Endothelial cell of umbilical vein (primary cell): ENCODE results near the gene SELL. TPM values are rescaled to one million over a fixed set of nuclear protein-coding genes. Genes with fewer than 3 reads are reported as not detected.

Experiments used
- BruUV-seq: library from RNA; stranded (reverse); fragments of 400-500 nt; replicated peaks from 2 replicates; lab custom pipeline; 2021; lab: Mats Ljungman, UMichigan
- CTCF ChIA-PET: fragments of 300-600, 350-600 bp; sonication (Branson Sonifier 250); formaldehyde crosslinking; loops from one replicate; lab custom pipeline; 2021; ENCODE audit warnings: antibody characterized with exemption, inconsistent platforms; lab: Charles Lee
- POLR2A ChIA-PET: fragments of 300-600, 350-600 bp; sonication (Branson Sonifier 250); formaldehyde crosslinking; loops from one replicate; lab custom pipeline; 2021; ENCODE audit warnings: antibody characterized with exemption, inconsistent platforms; lab: Charles Lee
- DNase-seq: peaks from one replicate; pipeline ENCODE4 v3.0.0-alpha.2; 2011; ENCODE audit warnings: low read depth, low spot score
- FAIRE-seq: peaks from 2 replicates; lab custom pipeline; 2011; peaks lifted over from hg19 to GRCh38; lab: Jason Lieb, UNC
- H2AFZ ChIP-seq: 2 replicates; pipeline ENCODE4 v1.6.0; 2012; ENCODE audit warnings: low read depth, low read length, control low read depth, inconsistent platforms
- H3K27ac ChIP-seq: 2 replicates; pipeline ENCODE4 v1.5.1; 2011; ENCODE audit warnings: low read depth, mild to moderate bottlenecking, control low read depth, low read length, moderate library complexity; ENCODE audit not compliant: insufficient read depth
- H3K27me3 ChIP-seq, 2 experiments: 2 replicates each; pipeline versions ENCODE4 v1.6.0 to v1.6.1; 2011; ENCODE audit warnings: low read length in 2 of 2, mixed read lengths in 1 of 2; ENCODE audit not compliant: control insufficient read depth in 2 of 2, insufficient read depth in 2 of 2
- H3K36me3 ChIP-seq, 2 experiments: 2 replicates in 1 of 2; 3 replicates in 1 of 2; pipeline ENCODE4 v1.5.1; 2011; ENCODE audit warnings: low read length in 2 of 2, mild to moderate bottlenecking in 1 of 2, moderate library complexity in 1 of 2; ENCODE audit not compliant: control insufficient read depth in 2 of 2, insufficient read depth in 2 of 2; ENCODE audit errors: extremely low read depth in 1 of 2
- H3K4me1 ChIP-seq: 3 replicates; pipeline ENCODE4 v1.5.1; 2011; ENCODE audit warnings: mild to moderate bottlenecking, low read length; ENCODE audit not compliant: control insufficient read depth, insufficient read depth; ENCODE audit errors: extremely low read depth
- H3K4me2 ChIP-seq: 2 replicates; pipeline ENCODE4 v1.6.1; 2011; ENCODE audit warnings: low read length, control low read depth, mixed read lengths; ENCODE audit not compliant: insufficient read depth
- H3K4me3 ChIP-seq, 3 experiments: fragments of 200-600 bp in 1 of 3; sonication (generic), shearing (Covaris generic) in 1 of 3; replicated peaks in 1 of 3; 2 replicates each; pipeline ENCODE4 v1.5.1; 2011 to 2016; ENCODE audit warnings: control low read depth in 3 of 3, low read length in 3 of 3, mild to moderate bottlenecking in 2 of 3, inconsistent platforms in 1 of 3, low read depth in 1 of 3, moderate library complexity in 1 of 3; ENCODE audit not compliant: insufficient read depth in 1 of 3
- H3K79me2 ChIP-seq: 2 replicates; pipeline ENCODE4 v1.6.0; 2012; ENCODE audit warnings: low read length, inconsistent platforms; ENCODE audit not compliant: control insufficient read depth, insufficient read depth
- H3K9ac ChIP-seq: replicated peaks from 2 replicates; pipeline ENCODE3; 2011; ENCODE audit warnings: low read length, control low read depth; ENCODE audit not compliant: insufficient read depth; ENCODE audit errors: extremely low read depth
- H3K9me1 ChIP-seq: replicated peaks from 3 replicates; pipeline ENCODE4 v1.6.0; 2011; ENCODE audit warnings: mild to moderate bottlenecking, low read length; ENCODE audit not compliant: control insufficient read depth, insufficient read depth; ENCODE audit errors: extremely low read depth
- H3K9me3 ChIP-seq: replicated peaks from 2 replicates; pipeline ENCODE4 v1.5.1; 2012; ENCODE audit warnings: low read length, inconsistent platforms; ENCODE audit not compliant: control insufficient read depth, insufficient read depth
- H4K20me1 ChIP-seq: replicated peaks from 2 replicates; pipeline ENCODE3; 2011; ENCODE audit warnings: mild to moderate bottlenecking, low read length; ENCODE audit not compliant: control insufficient read depth, insufficient read depth; ENCODE audit errors: extremely low read depth
- CTCF ChIP-seq, 2 donors: IDR thresholded peaks; 1 replicate in 1 of 2; 2 replicates in 1 of 2; pipeline ENCODE4 v1.5.1; 2011; ENCODE audit warnings: low read length in 2 of 2, mild to moderate bottlenecking in 2 of 2, moderate library complexity in 2 of 2, control low read depth in 1 of 2, inconsistent platforms in 1 of 2, low read depth in 1 of 2; ENCODE audit not compliant: insufficient read depth in 1 of 2; ENCODE audit errors: extremely low read depth in 1 of 2
- EZH2 ChIP-seq: IDR thresholded peaks from 2 replicates; pipeline ENCODE4 v1.6.1; 2012; ENCODE audit warnings: borderline replicate concordance, low read depth, mild to moderate bottlenecking, moderate library complexity, low read length, inconsistent platforms; ENCODE audit not compliant: severe bottlenecking
- FOS ChIP-seq: IDR thresholded peaks from 2 replicates; pipeline ENCODE4 v1.6.1; 2011; ENCODE audit warnings: mild to moderate bottlenecking, low read length, moderate library complexity, borderline replicate concordance; ENCODE audit not compliant: insufficient read depth
- GATA2 ChIP-seq: IDR thresholded peaks from 2 replicates; pipeline ENCODE4 v1.7.0; 2011; ENCODE audit warnings: low read depth, mild to moderate bottlenecking, moderate library complexity, mixed read lengths, low read length; ENCODE audit not compliant: insufficient read length, insufficient read depth
- JUN ChIP-seq: IDR thresholded peaks from 2 replicates; pipeline ENCODE4 v1.6.1; 2011; ENCODE audit warnings: borderline replicate concordance, low read depth; ENCODE audit not compliant: insufficient read length, insufficient read depth
- MAX ChIP-seq: IDR thresholded peaks from 2 replicates; pipeline ENCODE4 v1.6.1; 2011; ENCODE audit not compliant: insufficient read depth, insufficient read length
- MYC ChIP-seq: IDR thresholded peaks from one replicate; pipeline ENCODE4 v1.6.1; 2011; ENCODE audit warnings: mild to moderate bottlenecking, low read depth, low read length
- POLR2A ChIP-seq: IDR thresholded peaks from 2 replicates; pipeline ENCODE4 v1.6.1; 2012; ENCODE audit warnings: low read depth, mild to moderate bottlenecking, control low read depth, low read length
- POLR2AphosphoS5 ChIP-seq: IDR thresholded peaks from 2 replicates; pipeline ENCODE4 v1.6.1; 2012; ENCODE audit warnings: low read depth, mild to moderate bottlenecking, control low read depth, low read length, moderate library complexity; ENCODE audit not compliant: insufficient read depth
- dilution Hi-C: fragments of 300-500 bp; cut with MboI; formaldehyde crosslinking; loops from one replicate; pipeline ENCODE4 v1.15.0; 2019; ENCODE audit warnings: low sequenced_read_pairs; ENCODE audit not compliant: extremely low pct_ligation_motif_present
- intact Hi-C: fragments of 100-400 bp; cut with micrococcal nuclease; formaldehyde crosslinking; loops from one replicate; pipeline ENCODE4 v1.10.0; 2022
- polyA plus RNA-seq, 4 experiments: library from polyadenylated mRNA; depleted of rRNA in 3 of 4; stranded (reverse) in 3 of 4; unstranded in 1 of 4; fragments of >200 nt; gene quantifications; 2 replicates each; pipeline versions ENCODE4 v1.2.1 to v1.2.3, GENCODE V29; 2011 to 2012; ENCODE audit warnings: missing spikeins in 1 of 4
- total RNA-seq: library from RNA; stranded (reverse); gene quantifications from 2 replicates; pipeline ENCODE4 v1.2.3, GENCODE V29; 2021

SELL gene
- total and polyA plus RNA-seq, 2 donors (not counting 3 experiments of a cell fraction or from before 2014, with no cell fraction given): 0.68 to 1.8 TPM

- TF ChIP-seq MAX: no peak
- TF ChIP-seq GATA2: no peak
- TF ChIP-seq JUN: no peak
- no peak for TF ChIP-seq POLR2AphosphoS5
- TF ChIP-seq POLR2A: no peak
- TF ChIP-seq EZH2: no peak
- TF ChIP-seq CTCF (IDR thresholded peaks at IDR 0.05; ENCODE audit: extremely low read depth in 1 of 2, insufficient read depth in 1 of 2, low read depth in 1 of 2, low read length in 2 of 2): no peak
- TF ChIP-seq FOS: no peak
- no peak for TF ChIP-seq MYC
- DNase-seq (no peak), FAIRE-seq (no peak)
- CTCF ChIA-PET: interaction anchor here (1.0 to 3.4 kb wide), 2 partner anchors 30 to 127 kb away, joined by 3 to 11 read pairs; no protein-coding TSS in a partner anchor
- no TSS peak for BruUV-seq
- no peak overlapping the region for H2AFZ ChIP-seq
- H3K9me1 ChIP-seq: no peaks in the 10 kb centered on the region
- intact Hi-C loops (no loop called here), dilution Hi-C loops (no loop called here)
- H3K9ac ChIP-seq: no peak overlapping the region
- no peaks in the 10 kb centered on the region for H3K9me3 ChIP-seq
- H3K4me3 ChIP-seq: no peak overlapping the region
- no peaks in the 10 kb centered on the region for H4K20me1 ChIP-seq
- POLR2A ChIA-PET: no interaction called here
- H3K79me2 ChIP-seq: no peaks in the 10 kb centered on the region
- H3K4me2 ChIP-seq: no peak overlapping the region
- H3K36me3 ChIP-seq: no peaks in the 10 kb centered on the region
- no peaks in the 10 kb centered on the region for H3K4me1 ChIP-seq
- no peak overlapping the region for H3K27ac ChIP-seq
- no peaks in the 10 kb centered on the region for H3K27me3 ChIP-seq
These were observed 29.3 kb downstream of the SELL start for GRCh38 chr1:169682071-169682470.
